Breast epithelium (tissue), 3 donors: ENCODE results near the gene CNN2.

ENCODE experiments used
- CTCF ChIP-seq, 3 donors: fragments of 450-650 bp; IDR thresholded peaks; one replicate each; pipeline ENCODE4 v1.5.1; 2016 to 2017; ENCODE audit warnings: antibody characterized with exemption in 3 of 3, mild to moderate bottlenecking in 3 of 3, moderate library complexity in 3 of 3
- POLR2A ChIP-seq: fragments of 450-650 bp; IDR thresholded peaks from one replicate; pipeline ENCODE4 v1.6.1; 2016; ENCODE audit warnings: antibody characterized with exemption, mild to moderate bottlenecking, moderate library complexity
- POLR2AphosphoS5 ChIP-seq, 3 donors: sonication (generic); formaldehyde crosslinking; IDR thresholded peaks; one replicate each; pipeline ENCODE4 v1.6.1; 2017; ENCODE audit warnings: antibody characterized with exemption in 3 of 3

GRCh38 chr19:1052349-1052975, 26.1 kb downstream of the CNN2 start:
- TF ChIP-seq POLR2AphosphoS5 (IDR thresholded peaks at IDR 0.05), result no peak
- TF ChIP-seq CTCF (IDR thresholded peaks at IDR 0.05), result no peak
- no peak for TF ChIP-seq POLR2A
